A549 (cell line): ENCODE data around the gene ANKRD18A. TPM values are rescaled to one million over a fixed set of nuclear protein-coding genes. Genes with fewer than 3 reads are reported as not detected.
A peak's percentile ranks its signal among the peaks of the same experiment; 100 is the strongest.

ENCODE experiments used
- ATAC-seq, 2 experiments: fragments of 200-7000 bp in 1 of 2; fragments of >200 bp in 1 of 2; cut with Nextera tagmentation in 1 of 2; cut with Tn5 transposase in 1 of 2; 3 replicates each; pipeline versions ENCODE4 v1.8.0 to v1.9.1; 2018 to 2020; ENCODE audit warnings: mild to moderate bottlenecking in 1 of 2, moderate library complexity in 1 of 2
- CTCF ChIA-PET: fragments of 300-600 bp; sonication (Branson Sonifier 250); formaldehyde crosslinking; extraction: SDS; loops from one replicate; lab custom pipeline; 2021; ENCODE audit warnings: antibody characterized with exemption, inconsistent platforms; lab: Yijun Ruan, JAX
- POLR2A ChIA-PET: fragments of 350-600 bp; formaldehyde crosslinking; extraction: SDS; loops from one replicate; lab custom pipeline; 2021; ENCODE audit warnings: antibody characterized with exemption, inconsistent platforms; lab: Yijun Ruan, JAX
- DNase-seq, 2 experiments: peaks; one replicate each; pipeline versions ENCODE4 v3.0.0 to v3.0.0-alpha.2; 2011 to 2016; ENCODE audit warnings: low read depth in 1 of 2, low spot score in 1 of 2
- FAIRE-seq: peaks from 2 replicates; lab custom pipeline; 2011; peaks lifted over from hg19 to GRCh38; lab: Jason Lieb, UNC
- H3K27ac ChIP-seq, 2 experiments: fragments of >200 bp; sonication (Bioruptor Twin); formaldehyde crosslinking; 3 replicates each; pipeline ENCODE4 v1.5.1; 2016 to 2017
- H3K4me1 ChIP-seq: fragments of >200 bp; sonication (Bioruptor Twin); formaldehyde crosslinking; 3 replicates; pipeline ENCODE4 v1.6.1; 2016
- H3K4me2 ChIP-seq: fragments of >200 bp; sonication (Bioruptor Twin); formaldehyde crosslinking; 3 replicates; pipeline ENCODE4 v1.6.1; 2016
- H3K4me3 ChIP-seq: fragments of >200 bp; sonication (Bioruptor Twin); formaldehyde crosslinking; 3 replicates; pipeline ENCODE4 v1.5.1; 2016
- H3K9me3 ChIP-seq: fragments of >200 bp; sonication (Bioruptor Twin); formaldehyde crosslinking; 3 replicates; pipeline ENCODE4 v1.6.1; 2016
- CEBPB ChIP-seq, 2 experiments: fragments of >200 bp in 1 of 2; sonication (Bioruptor Twin) in 1 of 2; formaldehyde crosslinking in 1 of 2; IDR thresholded peaks; 2 replicates each; pipeline ENCODE4 v1.6.1; 2012 to 2016
- E2F6 ChIP-seq: IDR thresholded peaks from 2 replicates; pipeline ENCODE4 v1.6.1; 2012; ENCODE audit warnings: low read depth, borderline replicate concordance
- EHF ChIP-seq: fragments of 250-450 bp; sonication (Bioruptor Pico); IDR thresholded peaks from 2 replicates; pipeline ENCODE4 v1.5.0; 2020; ENCODE audit warnings: mild to moderate bottlenecking
- ELK1 ChIP-seq: fragments of 150-350 bp; IDR thresholded peaks from 2 replicates; pipeline ENCODE4 v1.6.1; 2014; ENCODE audit warnings: low read depth, mild to moderate bottlenecking, low read length
- EP300 ChIP-seq, 2 experiments: fragments of >200 bp; sonication (Bioruptor Twin); formaldehyde crosslinking; IDR thresholded peaks; 2 replicates in 1 of 2; 3 replicates in 1 of 2; pipeline ENCODE4 v1.6.1; 2016 to 2017
- FOSB ChIP-seq: fragments of 250-450 bp; sonication (Bioruptor Pico); IDR thresholded peaks from 2 replicates; pipeline ENCODE4 v1.5.0; 2020; ENCODE audit warnings: mild to moderate bottlenecking, moderate library complexity
- FOSL2 ChIP-seq, 2 experiments: fragments of 450-650 bp in 1 of 2; fragments of >200 bp in 1 of 2; sonication (Bioruptor Twin) in 1 of 2; formaldehyde crosslinking; IDR thresholded peaks; 2 replicates each; pipeline versions ENCODE4 v1.5.0 to v1.6.1; 2016 to 2020; ENCODE audit warnings: mild to moderate bottlenecking in 1 of 2, moderate library complexity in 1 of 2
- GATA3 ChIP-seq: IDR thresholded peaks from 2 replicates; pipeline ENCODE4 v1.6.1; 2012; ENCODE audit warnings: borderline replicate concordance
- HOXB5 ChIP-seq: fragments of 250-450 bp; sonication (Bioruptor Pico); IDR thresholded peaks from 2 replicates; pipeline ENCODE4 v1.5.0; 2020; ENCODE audit warnings: mild to moderate bottlenecking, moderate library complexity
- JUNB ChIP-seq: fragments of >200 bp; sonication (Bioruptor Twin); formaldehyde crosslinking; IDR thresholded peaks from 2 replicates; pipeline ENCODE4 v1.6.1; 2016
- KDM5A ChIP-seq: fragments of 200-600 bp; sonication (generic); IDR thresholded peaks from 2 replicates; pipeline ENCODE4 v1.6.1; 2016; ENCODE audit warnings: antibody characterized with exemption, mild to moderate bottlenecking
- MAFK ChIP-seq: fragments of 450-650 bp; IDR thresholded peaks from 2 replicates; pipeline ENCODE4 v1.6.1; 2014; ENCODE audit not compliant: partially characterized antibody
- NPAS2 ChIP-seq: fragments of 250-450 bp; sonication (Bioruptor Pico); IDR thresholded peaks from 2 replicates; pipeline ENCODE4 v1.8.0; 2022; ENCODE audit warnings: mild to moderate bottlenecking, moderate library complexity, borderline replicate concordance
- POLR2AphosphoS2 ChIP-seq: conservative IDR thresholded peaks from 2 replicates; pipeline ENCODE4 v1.6.1; 2012; ENCODE audit warnings: low read length, improper control_type of control experiment, inconsistent platforms
- RAD21 ChIP-seq, 2 experiments: fragments of >200 bp in 1 of 2; sonication (Bioruptor Twin) in 1 of 2; formaldehyde crosslinking in 1 of 2; IDR thresholded peaks in 1 of 2; conservative IDR thresholded peaks in 1 of 2; 2 replicates in 1 of 2; 3 replicates in 1 of 2; pipeline ENCODE4 v1.6.1; 2012 to 2018; ENCODE audit warnings: inconsistent platforms in 1 of 2
- RARB ChIP-seq: fragments of 250-450 bp; sonication (Bioruptor Pico); IDR thresholded peaks from 2 replicates; pipeline ENCODE4 v1.8.0; 2021; ENCODE audit warnings: mild to moderate bottlenecking, moderate library complexity
- RCOR1 ChIP-seq: fragments of 150-350 bp; IDR thresholded peaks from 2 replicates; pipeline ENCODE4 v1.6.1; 2014; ENCODE audit warnings: antibody characterized with exemption, low read length, low read depth
- RNF2 ChIP-seq: fragments of 200-600 bp; sonication (generic); IDR thresholded peaks from 2 replicates; pipeline ENCODE4 v1.6.1; 2016; ENCODE audit warnings: low read depth, mild to moderate bottlenecking, antibody characterized with exemption, moderate library complexity, borderline replicate concordance
- SMC3 ChIP-seq: fragments of >200 bp; sonication (Bioruptor Twin); formaldehyde crosslinking; IDR thresholded peaks from 3 replicates; pipeline ENCODE4 v1.6.1; 2018; ENCODE audit warnings: inconsistent platforms
- TFCP2L1 ChIP-seq: fragments of 250-450 bp; sonication (Bioruptor Pico); IDR thresholded peaks from 2 replicates; pipeline ENCODE4 v1.5.0; 2021; ENCODE audit warnings: mild to moderate bottlenecking
- TP53 ChIP-seq: fragments of 250-450 bp; sonication (Bioruptor Pico); IDR thresholded peaks from 2 replicates; pipeline ENCODE4 v1.5.0; 2021; ENCODE audit warnings: mild to moderate bottlenecking, moderate library complexity
- USF2 ChIP-seq: fragments of 450-650 bp; IDR thresholded peaks from 2 replicates; pipeline ENCODE4 v1.6.1; 2014; ENCODE audit warnings: antibody characterized with exemption
- ZSCAN20 ChIP-seq: fragments of 250-450 bp; sonication (Bioruptor Pico); IDR thresholded peaks from 2 replicates; pipeline ENCODE4 v1.8.0; 2022; ENCODE audit warnings: mild to moderate bottlenecking, moderate library complexity
- WGBS: methylation state at CpG from one replicate; pipeline ENCODE4 v1.1.6; 2017; ENCODE audit errors: missing lambda C conversion rate; 5-methylcytosine and 5-hydroxymethylcytosine counted together
- polyA plus RNA-seq, 4 experiments: library from polyadenylated mRNA; depleted of rRNA in 3 of 4; stranded (reverse); fragments of >200 nt; fragmentation: RNase III in 1 of 4; extraction: RNeasy Plus Mini Kit Qiagen cat#74134 plus additional on column Dnase treatment in 1 of 4; gene quantifications; 2 replicates in 3 of 4; 3 replicates in 1 of 4; pipeline ENCODE4 v1.2.3, GENCODE V29; 2011 to 2017
- TF ChIP-seq, protein P1 (sequence below): fragments of >200 bp; sonication (Bioruptor Twin); formaldehyde crosslinking; IDR thresholded peaks from 3 replicates; pipeline ENCODE4 v1.6.1; 2016
- TF ChIP-seq, protein P2 (sequence below): IDR thresholded peaks from 2 replicates; pipeline ENCODE4 v1.6.1; 2012

ANKRD18A gene
- polyA plus RNA-seq, 2 of the 4 experiments (the other 2 are of a cell fraction), result 4.0 to 15.9 TPM

DNA sequence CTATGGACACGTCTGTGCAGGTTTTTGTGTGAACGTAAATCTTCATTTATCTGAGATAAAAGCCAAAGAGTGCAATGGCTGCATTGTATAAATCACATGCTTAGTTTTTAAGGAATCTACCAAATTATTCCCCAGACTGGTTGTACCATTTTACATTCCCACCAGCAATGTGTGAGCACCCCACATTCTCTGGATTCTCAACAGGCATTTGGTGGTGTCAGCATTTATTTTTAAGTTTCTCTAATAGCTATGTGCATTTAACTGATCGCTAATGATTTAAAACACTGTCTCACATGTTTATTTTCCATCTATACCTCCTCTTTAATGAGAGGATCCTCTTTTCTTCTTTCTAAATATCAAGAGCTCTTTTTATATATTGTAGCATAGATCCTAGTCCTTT is 13.9 kb upstream of the ANKRD18A start:
- H3K4me3 ChIP-seq, result no peak overlapping the region
- DNase-seq (no peak), ATAC-seq (no peak), FAIRE-seq (no peak)
- H3K9me3 ChIP-seq, result no peaks in the 10 kb centered on the region
- no peak overlapping the region for H3K27ac ChIP-seq
- H3K4me2 ChIP-seq, result no peak overlapping the region
- TF ChIP-seq MAFK, result peak; percentile 79
- TF ChIP-seq, protein P1, sequence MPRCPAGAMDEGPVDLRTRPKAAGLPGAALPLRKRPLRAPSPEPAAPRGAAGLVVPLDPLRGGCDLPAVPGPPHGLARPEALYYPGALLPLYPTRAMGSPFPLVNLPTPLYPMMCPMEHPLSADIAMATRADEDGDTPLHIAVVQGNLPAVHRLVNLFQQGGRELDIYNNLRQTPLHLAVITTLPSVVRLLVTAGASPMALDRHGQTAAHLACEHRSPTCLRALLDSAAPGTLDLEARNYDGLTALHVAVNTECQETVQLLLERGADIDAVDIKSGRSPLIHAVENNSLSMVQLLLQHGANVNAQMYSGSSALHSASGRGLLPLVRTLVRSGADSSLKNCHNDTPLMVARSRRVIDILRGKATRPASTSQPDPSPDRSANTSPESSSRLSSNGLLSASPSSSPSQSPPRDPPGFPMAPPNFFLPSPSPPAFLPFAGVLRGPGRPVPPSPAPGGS, result no peak
- TF ChIP-seq, all 56 proteins: peak for 1
- WGBS, result 91% methylated on average over 3 of the region's 3 CpGs
- ChIA-PET POLR2A (no interaction called here), CTCF (interaction anchor here (0.7 to 5.0 kb wide), 4 partner anchors 7 to 96 kb away, joined by 3 to 31 read pairs (median 4); no protein-coding TSS in a partner anchor)
- no peaks in the 10 kb centered on the region for H3K4me1 ChIP-seq

- H3K4me1 ChIP-seq, result no peaks in the 10 kb centered on the region
- ATAC-seq, result no peak
- no peak for DNase-seq
- no peak overlapping the region for H3K27ac ChIP-seq
- POLR2A ChIA-PET, result no interaction called here
- WGBS, result 81% methylated on average over 4 of the region's 4 CpGs
- no peak overlapping the region for H3K4me2 ChIP-seq
- H3K4me3 ChIP-seq, result no peak overlapping the region
- peaks cover 6% of the 10 kb centered on the region for H3K9me3 ChIP-seq
- TF ChIP-seq JUNB (no peak), RNF2 (no peak), EP300 (IDR thresholded peaks at IDR 0.05) (no peak), USF2 (no peak), ELK1 (no peak), KDM5A (no peak), ZSCAN20 (CRISPR knock-in tag) (no peak), FOSL2 (IDR thresholded peaks at IDR 0.05) (no peak), FOSL2 (CRISPR knock-in tag; IDR thresholded peaks at IDR 0.05) (no peak), NPAS2 (CRISPR knock-in tag) (no peak), RARB (CRISPR knock-in tag) (no peak), E2F6 (no peak), RCOR1 (no peak), HOXB5 (CRISPR knock-in tag) (no peak)
- TF ChIP-seq, protein P1, result no peak
- TF ChIP-seq, protein P2, sequence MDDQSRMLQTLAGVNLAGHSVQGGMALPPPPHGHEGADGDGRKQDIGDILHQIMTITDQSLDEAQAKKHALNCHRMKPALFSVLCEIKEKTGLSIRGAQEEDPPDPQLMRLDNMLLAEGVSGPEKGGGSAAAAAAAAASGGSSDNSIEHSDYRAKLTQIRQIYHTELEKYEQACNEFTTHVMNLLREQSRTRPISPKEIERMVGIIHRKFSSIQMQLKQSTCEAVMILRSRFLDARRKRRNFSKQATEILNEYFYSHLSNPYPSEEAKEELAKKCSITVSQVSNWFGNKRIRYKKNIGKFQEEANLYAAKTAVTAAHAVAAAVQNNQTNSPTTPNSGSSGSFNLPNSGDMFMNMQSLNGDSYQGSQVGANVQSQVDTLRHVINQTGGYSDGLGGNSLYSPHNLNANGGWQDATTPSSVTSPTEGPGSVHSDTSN, result no peak
- TF ChIP-seq, all 56 proteins: peak for 0
- no peak for FAIRE-seq
- CTCF ChIA-PET, result interaction anchor here (5.0 kb wide), 1 partner anchor 12 kb away, joined by 31 read pairs; no protein-coding TSS in a partner anchor
Measured at GRCh38 chr9:38629511-38629910, 9.1 kb upstream of the ANKRD18A start.

GRCh38 chr9:38626006-38626405 is 5.6 kb upstream of the ANKRD18A start:
- FAIRE-seq, result no peak
- POLR2A ChIA-PET, result no interaction called here
- TF ChIP-seq RNF2 (no peak), JUNB (no peak), FOSB (CRISPR knock-in tag) (no peak), CEBPB (IDR thresholded peaks at IDR 0.05) (no peak), EHF (no peak), TFCP2L1 (CRISPR knock-in tag) (no peak), GATA3 (no peak), TP53 (CRISPR knock-in tag) (no peak), RAD21 (conservative IDR thresholded peaks at IDR 0.05 in 1 of 2, IDR thresholded peaks at IDR 0.05 in 1 of 2) (no peak), USF2 (no peak), SMC3 (no peak), POLR2AphosphoS2 (no peak), RCOR1 (no peak)
- TF ChIP-seq, protein P2, result no peak

More at GRCh38 chr9:38626006-38626405, 5.6 kb upstream of the ANKRD18A start:
- ATAC-seq (no peak), DNase-seq (no peak)
- CTCF ChIA-PET, result no interaction called here
- no peak overlapping the region for H3K4me2 ChIP-seq
- no peak overlapping the region for H3K4me3 ChIP-seq
- 88% methylated on average over 2 of the region's 2 CpGs for WGBS
- peaks cover 5% of the 10 kb centered on the region; the same call in 1 of the 3 replicates for H3K4me1 ChIP-seq
- H3K9me3 ChIP-seq, result peaks cover 16% of the 10 kb centered on the region
- no peak overlapping the region for H3K27ac ChIP-seq
